CD4-positive, alpha-beta T cell (primary cell): Measurements from ENCODE around the gene NDUFS6. TPM values are rescaled to one million over a fixed set of nuclear protein-coding genes. Genes with fewer than 3 reads are reported as not detected.
"Not testable (repeated sequence)": the region's sequence is repeated elsewhere in the genome, so short reads cannot be mapped to it uniquely, and the experiment has no call there.

ENCODE experiments used
- ATAC-seq: fragments of 200-7000 bp; cut with Tn5 transposase; one replicate; pipeline ENCODE4 v1.10.0; 2022; ENCODE audit warnings: mild to moderate bottlenecking; ENCODE audit not compliant: poor library complexity
- CTCF ChIA-PET: fragments of 350-600 bp; sonication (Branson Sonifier 250); formaldehyde crosslinking; loops from one replicate; lab custom pipeline; 2021; ENCODE audit warnings: antibody characterized with exemption, inconsistent platforms; lab: Charles Lee
- POLR2A ChIA-PET: fragments of 350-600 bp; sonication (Branson Sonifier 250); formaldehyde crosslinking; loops from one replicate; lab custom pipeline; 2021; ENCODE audit warnings: antibody characterized with exemption, inconsistent platforms; lab: Charles Lee
- DNase-seq, 14 experiments: peaks; one replicate each; pipeline ENCODE4 v3.0.0-alpha.2; 2013 to 2020; ENCODE audit warnings: mixed read lengths in 2 of 14
- H3K27ac ChIP-seq, 2 donors: one replicate each; pipeline versions ENCODE4 v1.5.1 to v1.7.0; 2013; ENCODE audit warnings: low read length in 2 of 2, low read depth in 1 of 2, mild to moderate bottlenecking in 1 of 2
- H3K27me3 ChIP-seq, 2 experiments: 1 replicate in 1 of 2; 2 replicates in 1 of 2; pipeline versions ENCODE4 v1.6.1 to v1.7.0; 2013; ENCODE audit warnings: low read length in 2 of 2, control low read depth in 1 of 2, mild to moderate bottlenecking in 1 of 2, moderate library complexity in 1 of 2; ENCODE audit not compliant: insufficient read depth in 2 of 2, control insufficient read depth in 1 of 2
- H3K36me3 ChIP-seq: one replicate; pipeline ENCODE4 v1.6.1; 2013; ENCODE audit warnings: low read length, control low read depth; ENCODE audit not compliant: insufficient read depth
- H3K4me1 ChIP-seq: one replicate; pipeline ENCODE4 v1.6.1; 2013; ENCODE audit warnings: low read length, control low read depth; ENCODE audit not compliant: insufficient read depth
- H3K4me3 ChIP-seq: one replicate; pipeline ENCODE4 v1.5.1; 2013; ENCODE audit warnings: mild to moderate bottlenecking, low read length, moderate library complexity
- H3K9me3 ChIP-seq, 2 experiments: 1 replicate in 1 of 2; 2 replicates in 1 of 2; pipeline versions ENCODE4 v1.6.1 to v1.7.0; 2013; ENCODE audit warnings: low read length in 2 of 2, mild to moderate bottlenecking in 2 of 2, control low read depth in 1 of 2, moderate library complexity in 1 of 2; ENCODE audit not compliant: control insufficient read depth in 1 of 2, insufficient read depth in 1 of 2
- H3K27ac Mint-ChIP-seq: one replicate; pipeline ENCODE4 v1.8.0; 2020; ENCODE audit warnings: mixed read lengths
- H3K27me3 Mint-ChIP-seq: one replicate; pipeline ENCODE4 v1.8.0; 2021; ENCODE audit warnings: mixed read lengths
- H3K36me3 Mint-ChIP-seq: one replicate; pipeline ENCODE4 v1.8.0; 2021; ENCODE audit warnings: low read depth, mixed read lengths
- H3K4me1 Mint-ChIP-seq: one replicate; pipeline ENCODE4 v1.8.0; 2021; ENCODE audit warnings: low read depth, mixed read lengths
- H3K4me3 Mint-ChIP-seq: one replicate; pipeline ENCODE4 v1.8.0; 2020; ENCODE audit warnings: mild to moderate bottlenecking, mixed read lengths
- H3K9me3 Mint-ChIP-seq: one replicate; pipeline ENCODE4 v1.8.0; 2020; ENCODE audit warnings: mixed read lengths
- CTCF ChIP-seq: fragments of 200-600 bp; IDR thresholded peaks from one replicate; pipeline ENCODE4 v1.8.0; 2022; ENCODE audit warnings: antibody characterized with exemption, mild to moderate bottlenecking
- intact Hi-C, 2 experiments: fragments of 100-400 bp; cut with DNase I in 1 of 2; cut with micrococcal nuclease in 1 of 2; formaldehyde crosslinking; loops; one replicate each; pipeline versions ENCODE4 v1.15.1 to v1.9.0; 2023 to 2025; cut with DNase I, micrococcal nuclease
- total RNA-seq, 174 experiments: library from RNA in 2 of 174; stranded (reverse) in 2 of 174; gene quantifications; one replicate each; pipeline ENCODE4 v1.2.3 and lab custom pipeline; 2021 to 2026

Gene NDUFS6
- total RNA-seq, 2 experiments from 2014 or later, result 13.1 to 17.5 TPM

GRCh38 chr5:1797855-1798254, 3.4 kb upstream of the NDUFS6 start:
- CTCF ChIA-PET, result no interaction called here
- ATAC-seq, result no peak
- peaks cover 59% of the 10 kb centered on the region for H3K36me3 Mint-ChIP-seq
- no peak for TF ChIP-seq CTCF
- H3K9me3 ChIP-seq, result no peaks in the 10 kb centered on the region
- H3K9me3 Mint-ChIP-seq, result no peaks in the 10 kb centered on the region
- peaks cover 59% of the 10 kb centered on the region for H3K4me1 Mint-ChIP-seq
- H3K27ac ChIP-seq, result no peak overlapping the region
- intact Hi-C loops, result loop anchor here in 1 of 2 experiments (5.0 to 10.0 kb wide), 4 partner anchors 61 to 453 kb away; partner anchors contain the start of gene CLPTM1L
- peak overlapping the region; percentile 100 for H3K4me3 Mint-ChIP-seq
- H3K36me3 ChIP-seq, result peaks cover 33% of the 10 kb centered on the region
- DNase-seq, result no peak
- no peaks in the 10 kb centered on the region for H3K27me3 Mint-ChIP-seq
- no peak overlapping the region for H3K4me3 ChIP-seq
- POLR2A ChIA-PET, result no interaction called here
- peaks cover 58% of the 10 kb centered on the region for H3K4me1 ChIP-seq
- peak overlapping the region; percentile 99 for H3K27ac Mint-ChIP-seq
- H3K27me3 ChIP-seq, result no peaks in the 10 kb centered on the region

GRCh38 chr5:1798589-1798988, 2.6 kb upstream of the NDUFS6 start:
- H3K27ac Mint-ChIP-seq, result peak overlapping the region; percentile 99
- H3K27ac ChIP-seq, DNase-seq, H3K9me3 ChIP-seq, ATAC-seq, CTCF ChIA-PET, H3K9me3 Mint-ChIP-seq, POLR2A ChIA-PET, H3K27me3 ChIP-seq, H3K27me3 Mint-ChIP-seq: not testable (repeated sequence)
- intact Hi-C loops, result loop anchor here in 1 of 2 experiments (5.0 to 10.0 kb wide), 4 partner anchors 61 to 454 kb away; partner anchors contain the start of gene CLPTM1L
- peaks cover 40% of the 10 kb centered on the region for H3K36me3 ChIP-seq
- peaks cover 55% of the 10 kb centered on the region for H3K4me1 ChIP-seq
- peak overlapping the region; percentile 82 for H3K4me3 ChIP-seq
- peaks cover 59% of the 10 kb centered on the region for H3K4me1 Mint-ChIP-seq
- H3K4me3 Mint-ChIP-seq, result peak overlapping the region; percentile 100
- peaks cover 63% of the 10 kb centered on the region for H3K36me3 Mint-ChIP-seq

GRCh38 chr5:1799110-1799601, 2.1 kb upstream of the NDUFS6 start:
- ChIA-PET CTCF (no interaction called here), POLR2A (interaction anchor here (0.6 to 0.7 kb wide), 2 partner anchors 455 to 693 kb away, joined by 3 read pairs; no protein-coding TSS in a partner anchor)
- H3K27ac ChIP-seq, result peak overlapping the region in 1 of 2 donors; percentile 89
- peaks cover 59% of the 10 kb centered on the region for H3K4me1 Mint-ChIP-seq
- peaks cover 69% of the 10 kb centered on the region for H3K36me3 Mint-ChIP-seq
- peak overlapping the region; percentile 99 for H3K27ac Mint-ChIP-seq
- intact Hi-C loops, result loop anchor here in 1 of 2 experiments (5.0 to 10.0 kb wide), 4 partner anchors 62 to 454 kb away; partner anchors contain the start of gene CLPTM1L
- H3K9me3 Mint-ChIP-seq, result no peaks in the 10 kb centered on the region
- H3K27me3 ChIP-seq, result no peaks in the 10 kb centered on the region
- ATAC-seq, result peak; percentile 28
- no peaks in the 10 kb centered on the region for H3K9me3 ChIP-seq
- H3K4me1 ChIP-seq, result peaks cover 54% of the 10 kb centered on the region
- peak overlapping the region; percentile 82 for H3K4me3 ChIP-seq
- peaks cover 46% of the 10 kb centered on the region for H3K36me3 ChIP-seq
- no peaks in the 10 kb centered on the region for H3K27me3 Mint-ChIP-seq
- TF ChIP-seq CTCF, result no peak
- peak in 6 of 14 experiments; percentile 15 to 58 (median 22) for DNase-seq
- peak overlapping the region; percentile 100 for H3K4me3 Mint-ChIP-seq
